Ascending aorta (tissue), 2 donors: ENCODE measurements around the gene RCAN3. TPM values are rescaled to one million over a fixed set of nuclear protein-coding genes. Genes with fewer than 3 reads are reported as not detected.

Source experiments
- DNase-seq, 2 donors: peaks; one replicate each; pipeline ENCODE4 v3.0.0-alpha.2; 2019; ENCODE audit warnings: low spot score in 2 of 2
- H3K27ac ChIP-seq, 2 donors: fragments of 200-600 bp; sonication (generic); one replicate each; pipeline ENCODE4 v1.5.1; 2016 to 2017; ENCODE audit warnings: mild to moderate bottlenecking in 1 of 2
- H3K27me3 ChIP-seq: fragments of 200-600 bp; sonication (generic); one replicate; pipeline ENCODE4 v1.5.1; 2017
- H3K36me3 ChIP-seq, 2 donors: fragments of 200-600 bp; sonication (generic); one replicate each; pipeline ENCODE4 v1.5.1; 2016
- H3K4me1 ChIP-seq, 2 donors: fragments of 200-600 bp; sonication (generic); one replicate each; pipeline ENCODE4 v1.5.1; 2016 to 2017; ENCODE audit warnings: mild to moderate bottlenecking in 1 of 2
- H3K4me3 ChIP-seq, 2 donors: fragments of 200-600 bp; sonication (generic); one replicate each; pipeline ENCODE4 v1.5.1; 2016 to 2017; ENCODE audit warnings: mild to moderate bottlenecking in 1 of 2
- H3K9me3 ChIP-seq, 2 donors: fragments of 200-600 bp; sonication (generic); one replicate each; pipeline ENCODE4 v1.5.1; 2016
- CTCF ChIP-seq, 3 experiments: fragments of 200-600 bp in 2 of 3; fragments of 450-650 bp in 1 of 3; sonication (generic) in 2 of 3; IDR thresholded peaks; one replicate each; pipeline ENCODE4 v1.5.1; 2016 to 2019; ENCODE audit warnings: antibody characterized with exemption in 3 of 3, mild to moderate bottlenecking in 1 of 3, moderate library complexity in 1 of 3
- intact Hi-C: fragments of 100-400 bp; cut with DNase I; formaldehyde crosslinking; loops from one replicate; pipeline ENCODE4 v1.15.1; 2023
- total RNA-seq: library from RNA; depleted of rRNA; stranded (reverse); fragments of >200 nt; gene quantifications from one replicate; pipeline ENCODE4 v1.1.0, GENCODE V29; 2016

RCAN3 gene
- total RNA-seq, 1 donor from 2014 or later, result 2.0 TPM

DNA sequence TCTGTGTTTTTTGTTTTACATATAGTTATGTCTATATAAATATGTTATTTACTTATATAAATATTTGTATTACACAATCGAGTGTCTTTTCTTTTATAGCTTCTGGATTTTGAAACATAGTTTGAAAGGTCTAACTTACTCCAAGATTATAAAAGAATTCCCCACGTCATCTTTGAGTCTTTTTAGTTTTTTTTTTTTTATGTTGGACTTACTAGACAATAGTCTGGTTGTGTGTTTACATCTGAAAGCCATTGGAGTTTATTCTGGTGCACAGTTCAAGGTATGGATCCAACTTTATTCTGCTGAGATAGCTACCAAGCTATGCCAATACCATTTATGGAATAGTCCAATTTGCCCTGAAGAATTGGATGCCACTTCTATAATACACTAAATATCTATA, 26.1 kb upstream of the RCAN3 start:
- no peaks in the 10 kb centered on the region for H3K4me1 ChIP-seq
- no peaks in the 10 kb centered on the region for H3K27me3 ChIP-seq
- H3K36me3 ChIP-seq, result no peaks in the 10 kb centered on the region
- TF ChIP-seq CTCF (IDR thresholded peaks at IDR 0.05), result no peak
- H3K27ac ChIP-seq, result no peak overlapping the region
- no peak for DNase-seq
- no peaks in the 10 kb centered on the region for H3K9me3 ChIP-seq
- H3K4me3 ChIP-seq, result no peak overlapping the region
- intact Hi-C loops, result no loop called here

DNA sequence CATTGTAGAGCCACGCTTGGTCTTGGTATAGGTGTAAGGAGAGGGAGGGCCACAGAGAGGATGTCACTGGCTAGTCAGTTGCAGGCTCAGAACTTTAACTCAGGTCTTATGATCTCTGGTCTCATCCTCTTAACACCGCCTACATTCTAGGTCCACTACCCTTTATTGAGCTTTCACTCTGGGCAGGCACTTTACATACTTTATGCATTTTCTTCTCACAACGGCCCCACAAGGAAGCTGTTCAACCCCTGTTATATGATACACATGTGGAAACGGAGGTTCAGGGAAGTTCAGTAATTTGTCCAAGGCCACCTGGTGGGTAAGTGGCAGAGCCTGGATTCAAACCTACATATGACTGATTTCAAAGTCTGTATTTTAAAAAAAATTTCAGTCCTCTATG, 25.3 kb upstream of the RCAN3 start:
- no peak for TF ChIP-seq CTCF (IDR thresholded peaks at IDR 0.05)
- intact Hi-C loops, result no loop called here

GRCh38 chr1:24481101-24481500, 21.5 kb upstream of the RCAN3 start:
- no peak for DNase-seq
- no peaks in the 10 kb centered on the region for H3K36me3 ChIP-seq
- no peaks in the 10 kb centered on the region for H3K9me3 ChIP-seq
- no peak for TF ChIP-seq CTCF (IDR thresholded peaks at IDR 0.05)
- H3K27me3 ChIP-seq, result no peaks in the 10 kb centered on the region
- H3K4me3 ChIP-seq, result no peak overlapping the region
- no peak overlapping the region for H3K27ac ChIP-seq
- intact Hi-C loops, result no loop called here
- H3K4me1 ChIP-seq, result no peaks in the 10 kb centered on the region

More for the DNA sequence above, 25.3 kb upstream of the RCAN3 start:
- Histone ChIP-seq H3K27me3 (no peaks in the 10 kb centered on the region), H3K4me3 (no peak overlapping the region), H3K36me3 (no peaks in the 10 kb centered on the region), H3K27ac (no peak overlapping the region), H3K4me1 (no peaks in the 10 kb centered on the region), H3K9me3 (no peaks in the 10 kb centered on the region)
- DNase-seq, result no peak

- Histone ChIP-seq H3K9me3 (no peaks in the 10 kb centered on the region), H3K4me3 (no peak overlapping the region), H3K27me3 (no peaks in the 10 kb centered on the region), H3K4me1 (no peaks in the 10 kb centered on the region), H3K27ac (no peak overlapping the region), H3K36me3 (no peaks in the 10 kb centered on the region)
- no peak for TF ChIP-seq CTCF (IDR thresholded peaks at IDR 0.05)
- intact Hi-C loops, result no loop called here
- no peak for DNase-seq
Measured at GRCh38 chr1:24481843-24482610, 20.6 kb upstream of the RCAN3 start.

GRCh38 chr1:24483441-24483840, 19.2 kb upstream of the RCAN3 start:
- intact Hi-C loops, result no loop called here
- no peaks in the 10 kb centered on the region for H3K36me3 ChIP-seq
- no peak for DNase-seq
- no peaks in the 10 kb centered on the region for H3K27me3 ChIP-seq
- no peak overlapping the region for H3K4me3 ChIP-seq
- no peak for TF ChIP-seq CTCF (IDR thresholded peaks at IDR 0.05)
- no peak overlapping the region for H3K27ac ChIP-seq
- H3K4me1 ChIP-seq, result no peaks in the 10 kb centered on the region
- no peaks in the 10 kb centered on the region for H3K9me3 ChIP-seq
